H1 (cell line): ENCODE measurements around the gene PRX. TPM values are rescaled to one million over a fixed set of nuclear protein-coding genes. Genes with fewer than 3 reads are reported as not detected.

Experiments used
- ASH2L ChIP-seq: fragments of 200-600, 300-600 bp; sonication (generic); IDR thresholded peaks from one replicate; pipeline ENCODE4 v1.7.1; 2017; ENCODE audit warnings: low read length
- CBX8 ChIP-seq: fragments of 300-800, 300-1000 bp; sonication (generic); IDR thresholded peaks from 2 replicates; pipeline ENCODE4 v1.7.1; 2016; ENCODE audit warnings: low read depth, low read length, borderline replicate concordance
- CHD7 ChIP-seq: fragments of 300-600 bp; sonication (generic); IDR thresholded peaks from 2 replicates; pipeline ENCODE4 v1.7.1; 2012; ENCODE audit warnings: low read length, moderate library complexity, mild to moderate bottlenecking, inconsistent platforms; ENCODE audit not compliant: insufficient replicate concordance
- EGR1 ChIP-seq: IDR thresholded peaks from 2 replicates; pipeline ENCODE4 v1.6.1; 2011; ENCODE audit warnings: low read depth, low read length, borderline replicate concordance
- HDAC6 ChIP-seq: IDR thresholded peaks from one replicate; pipeline ENCODE4 v1.7.1; 2012; ENCODE audit warnings: low read depth, mild to moderate bottlenecking, inconsistent platforms, low read length, moderate library complexity
- NANOG ChIP-seq: IDR thresholded peaks from 2 replicates; pipeline ENCODE4 v1.6.1; 2011; ENCODE audit warnings: low read length, low read depth, mild to moderate bottlenecking, inconsistent platforms; ENCODE audit not compliant: insufficient read depth, poor library complexity, severe bottlenecking
- RNF2 ChIP-seq: fragments of 200-900, 300-1000 bp; sonication (generic); IDR thresholded peaks from 2 replicates; pipeline ENCODE4 v1.7.1; 2016; ENCODE audit warnings: borderline replicate concordance, low read depth, mild to moderate bottlenecking, antibody characterized with exemption, low read length; ENCODE audit not compliant: poor library complexity, severe bottlenecking; ENCODE audit errors: missing control alignments
- TAF7 ChIP-seq: optimal IDR thresholded peaks from 2 replicates; pipeline ENCODE3; 2011; ENCODE audit warnings: low read depth, mild to moderate bottlenecking, inconsistent platforms, low read length, moderate library complexity, borderline replicate concordance
- polyA plus RNA-seq, 7 experiments: library from polyadenylated mRNA; depleted of rRNA in 3 of 7; stranded (reverse) in 5 of 7; unstranded in 2 of 7; fragments of >200 nt in 5 of 7; fragments of 200-250 nt in 2 of 7; gene quantifications; 1 replicate in 5 of 7; 2 replicates in 1 of 7; 4 replicates in 1 of 7; pipeline versions ENCODE4 v1.2.1 to v1.2.3, GENCODE V29; 2011 to 2013; ENCODE audit warnings: missing spikeins in 2 of 7, mixed read lengths in 2 of 7
- total RNA-seq: library from RNA; stranded (reverse); fragmentation: NEBNext Ultra II Directional; extraction: Animal tissue kit (Norgen Biotek cat#: 25700); gene quantifications from 2 replicates; pipeline ENCODE4 v1.2.1, GENCODE V29; 2021

The PRX gene
- total and polyA plus RNA-seq, 2 of the 8 experiments (the other 6 are each of a cell fraction or from before 2014, with no cell fraction given) = 2.8 to 5.8 TPM

DNA sequence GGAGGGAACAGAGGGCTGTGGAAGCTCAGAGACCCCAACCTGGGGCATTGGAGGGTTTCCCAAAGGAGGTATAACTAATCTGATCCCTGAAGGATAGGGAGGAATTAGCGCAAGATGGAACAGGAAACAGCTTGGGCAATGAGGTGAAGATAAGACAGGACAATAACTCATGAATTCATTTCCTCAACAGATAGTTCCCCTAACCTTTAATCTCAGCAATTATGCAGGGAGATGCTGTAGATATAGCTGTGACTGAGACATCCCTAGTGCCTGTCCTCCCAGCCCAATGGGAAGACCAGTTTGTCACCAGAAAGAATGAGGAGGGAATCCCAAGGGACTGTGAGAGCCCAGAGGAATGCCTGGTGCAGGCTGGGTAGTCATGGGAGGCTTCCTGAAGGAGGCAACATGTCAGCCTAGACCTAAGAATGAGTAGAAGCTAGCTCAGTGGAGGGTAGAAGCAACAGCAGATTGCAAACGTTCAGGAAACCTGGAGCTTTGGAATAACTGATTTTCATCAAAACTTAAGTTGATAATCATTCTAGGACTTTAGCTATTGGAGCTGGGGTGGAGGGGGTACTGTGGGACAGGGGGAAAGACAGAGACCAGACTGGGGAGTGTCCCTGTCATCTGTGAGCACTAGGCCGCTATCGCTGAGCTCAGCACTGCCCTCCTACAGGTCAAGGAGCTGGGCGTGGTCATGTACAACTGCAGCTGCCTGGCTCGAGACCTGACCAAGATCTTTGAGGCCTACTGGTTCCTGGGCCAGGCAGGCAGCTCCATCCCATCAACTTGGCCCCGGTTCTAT is 42.0 kb downstream of the PRX start (continued):
- no peak for TF ChIP-seq CHD7
- TF ChIP-seq NANOG = no peak
- TF ChIP-seq TAF7 = no peak
- no peak for TF ChIP-seq RNF2
- no peak for TF ChIP-seq HDAC6
- TF ChIP-seq EGR1 = no peak
- no peak for TF ChIP-seq ASH2L
- TF ChIP-seq CBX8 = no peak
